Erythroblast (primary cell): ENCODE results near the gene CNPY4.

Source experiments
- GATA1 ChIP-seq: IDR thresholded peaks from 2 replicates; pipeline ENCODE4 v1.6.1; 2011; ENCODE audit warnings: low read depth, mild to moderate bottlenecking, control low read depth, low read length, moderate library complexity
- POLR2A ChIP-seq: IDR thresholded peaks from 2 replicates; pipeline ENCODE4 v1.6.1; 2011; ENCODE audit warnings: mild to moderate bottlenecking, low read length

DNA sequence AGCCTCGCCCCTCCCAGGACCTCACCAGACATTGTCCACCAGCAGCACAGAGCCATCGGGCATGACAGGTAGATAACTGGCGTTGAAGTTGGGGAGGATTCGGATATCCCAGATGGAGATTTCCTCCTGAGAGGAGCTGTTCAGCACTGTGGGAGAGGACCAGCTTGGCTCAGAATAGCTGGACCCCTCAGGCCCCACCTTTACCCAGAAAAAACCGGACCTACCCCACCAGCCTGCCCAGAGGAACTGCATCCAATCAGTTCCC is 37.6 kb downstream of the CNPY4 start:
- TF ChIP-seq POLR2A: no peak
- TF ChIP-seq GATA1: no peak
